ENCODE measurements around the gene HDAC11. TPM values are rescaled to one million over a fixed set of nuclear protein-coding genes. Genes with fewer than 3 reads are reported as not detected.
A peak's percentile ranks its signal among the peaks of the same experiment; 100 is the strongest.
"Not testable (repeated sequence)": the region's sequence is repeated elsewhere in the genome, so short reads cannot be mapped to it uniquely, and the experiment has no call there.

HDAC11 gene
- total RNA-seq, 1 donor: 12.1 TPM

DNA sequence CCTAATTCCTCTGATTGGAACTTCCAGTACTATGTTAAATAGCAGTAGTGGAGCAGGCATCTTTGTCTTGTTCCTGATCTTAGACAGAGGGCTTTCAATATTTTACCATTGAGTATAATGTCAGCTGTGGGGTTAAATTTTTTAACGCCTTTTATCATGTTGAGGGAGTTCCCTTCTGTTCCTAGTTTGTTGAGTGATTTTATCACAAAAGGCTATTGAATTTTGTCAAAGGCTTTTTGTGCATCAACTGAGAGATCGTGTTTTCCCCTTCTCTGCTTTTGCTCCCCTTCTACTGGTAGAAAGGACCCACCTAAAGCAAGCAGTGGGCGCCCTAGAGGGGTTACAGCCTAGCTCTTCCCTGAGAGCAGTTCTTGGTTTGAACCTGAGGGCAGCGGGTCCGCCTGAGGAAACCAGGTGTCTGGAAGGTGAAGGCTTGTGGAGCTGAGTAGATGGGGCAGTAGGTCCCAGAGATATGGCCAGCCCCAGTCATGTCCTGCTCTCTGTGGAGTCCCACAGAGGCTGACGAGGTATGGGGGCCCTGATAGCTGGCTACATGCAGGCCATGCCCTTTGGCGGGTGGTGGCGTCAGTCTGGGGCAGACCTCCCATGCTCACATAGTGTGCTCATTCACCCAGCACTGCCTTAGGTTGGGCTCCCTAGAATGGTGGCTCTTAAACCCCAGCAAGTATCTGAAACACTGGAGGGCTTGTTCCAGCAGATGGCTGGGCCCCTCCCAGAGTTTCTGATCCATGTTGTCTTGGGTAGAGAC lies 11.3 kb downstream of the HDAC11 start:
- no peak for DNase-seq (ENCODE audit: low read depth in 2 of 3, low spot score in 2 of 3)

DNA sequence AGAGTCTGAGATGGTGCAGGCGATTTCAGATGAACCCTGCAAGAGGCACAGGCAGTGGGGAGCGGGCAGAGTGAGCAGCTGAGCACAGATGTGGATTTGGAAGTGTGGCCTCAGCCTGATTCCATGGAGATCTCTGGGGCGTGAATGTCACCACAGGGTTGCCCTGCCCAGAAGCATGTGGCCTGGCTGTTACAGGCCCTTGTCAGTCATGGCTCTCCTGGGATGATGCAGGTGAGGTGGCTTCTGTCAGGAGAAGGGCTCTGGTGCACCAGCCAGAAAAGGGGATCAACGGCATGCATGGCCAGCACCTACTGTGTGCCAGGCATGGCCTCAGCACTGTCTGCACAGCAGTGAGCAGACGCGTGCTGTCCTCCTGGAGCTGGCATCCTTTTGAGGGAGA lies 11.9 kb downstream of the HDAC11 start:
- no peak for DNase-seq (ENCODE audit: low read depth in 2 of 3, low spot score in 2 of 3)

GRCh38 chr3:13492976-13493866 lies 13.1 kb downstream of the HDAC11 start:
- DNase-seq (ENCODE audit: low read depth in 2 of 3, low spot score in 2 of 3): no peak

DNA sequence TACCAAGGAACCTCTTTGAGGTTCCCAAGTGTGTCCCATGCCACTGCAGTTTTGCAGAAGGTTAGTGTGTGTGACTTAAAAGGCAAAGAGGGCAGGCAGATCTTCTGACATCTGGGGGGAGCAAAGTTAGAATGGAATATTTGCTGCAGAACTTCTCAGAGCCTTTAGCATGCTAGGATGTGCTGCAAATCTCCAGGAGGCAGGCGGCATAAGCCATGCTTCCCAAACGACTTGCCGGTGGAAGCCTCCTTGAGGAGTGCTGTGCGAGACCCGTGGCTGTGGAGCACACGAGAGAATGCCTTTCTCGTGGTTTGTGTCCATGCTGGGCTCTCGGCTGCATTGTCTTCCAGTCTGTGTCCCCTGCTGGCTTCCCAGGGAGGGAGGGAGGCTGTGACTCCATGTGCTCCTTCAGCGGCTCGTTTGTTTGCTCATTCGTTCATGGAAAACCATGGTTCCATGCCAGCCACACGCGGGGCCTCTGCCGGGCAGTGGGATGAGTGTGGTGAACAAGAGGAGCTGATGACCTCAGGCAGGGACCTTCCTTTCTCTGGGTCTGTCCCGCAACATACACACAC lies 13.8 kb downstream of the HDAC11 start:
- no peak for DNase-seq (ENCODE audit: low read depth in 2 of 3, low spot score in 2 of 3)

GRCh38 chr3:13494463-13495350 lies 14.6 kb downstream of the HDAC11 start:
- peak in 1 of 3 donors; percentile 31 for DNase-seq (ENCODE audit: low read depth in 2 of 3, low spot score in 2 of 3)

DNA sequence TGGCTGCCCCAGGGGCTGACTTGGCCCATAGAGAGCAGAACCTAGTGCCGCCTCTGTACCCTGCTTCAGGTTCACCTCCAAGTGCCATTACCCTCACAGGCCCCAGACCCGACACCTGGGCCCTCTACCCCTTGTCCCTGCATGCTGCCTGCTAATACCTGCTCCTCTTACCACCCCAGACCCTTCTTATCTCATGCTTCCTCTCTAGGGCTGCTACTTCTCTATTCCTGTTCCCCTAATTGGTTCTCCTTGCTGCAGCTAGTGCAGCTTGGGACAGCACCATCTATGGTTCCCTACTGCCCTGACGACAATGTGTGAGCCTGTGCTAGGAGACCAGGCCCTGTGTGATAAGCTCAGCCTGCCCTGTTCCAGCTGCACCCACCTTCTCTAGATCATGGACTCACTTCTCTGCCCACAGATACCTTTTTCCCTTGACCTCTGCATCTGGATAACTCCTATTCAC lies 15.3 kb downstream of the HDAC11 start:
- no peak for DNase-seq (ENCODE audit: low read depth in 2 of 3, low spot score in 2 of 3)

DNA sequence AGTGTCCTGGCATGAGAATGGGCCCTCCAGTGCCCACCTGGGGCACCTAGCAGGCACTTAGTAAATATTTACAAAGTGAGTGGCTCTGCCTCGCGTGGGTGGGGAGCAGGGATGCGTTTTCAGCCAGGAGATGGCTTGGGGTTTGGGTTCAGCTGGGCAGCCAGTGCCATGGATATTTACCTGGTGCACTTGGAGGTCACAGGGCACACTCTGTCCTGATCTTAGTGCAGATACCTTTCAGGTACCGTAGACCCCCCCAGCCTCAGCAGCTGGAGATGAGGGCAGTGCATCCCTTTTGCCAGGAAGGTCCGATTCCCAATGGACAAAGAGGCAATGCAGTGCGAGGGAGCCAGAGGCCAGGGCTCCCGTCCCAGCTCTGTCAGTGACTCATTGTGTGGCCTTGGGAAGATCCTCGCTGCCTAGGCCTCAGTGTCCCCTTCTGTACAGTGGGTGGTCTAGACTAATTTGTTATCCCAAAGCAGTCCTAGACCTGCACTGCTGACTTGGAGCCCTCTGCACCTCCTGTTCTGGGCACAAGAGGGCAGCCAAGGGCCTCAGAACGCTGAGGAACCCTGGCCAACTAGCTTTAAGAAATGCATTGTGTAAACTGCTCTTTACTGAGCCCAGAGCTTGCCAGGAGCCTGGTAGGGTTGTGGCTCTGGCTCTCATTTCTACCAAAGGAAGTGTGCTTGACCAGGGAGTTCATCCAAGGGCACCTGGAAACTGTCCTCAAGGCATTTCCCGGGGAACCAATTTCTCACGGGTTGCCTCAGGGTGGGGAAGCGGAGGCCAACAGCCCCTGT lies 16.0 kb downstream of the HDAC11 start:
- peak; percentile 31 to 84 (median 63) for DNase-seq (ENCODE audit: low read depth in 2 of 3, low spot score in 2 of 3)

DNA sequence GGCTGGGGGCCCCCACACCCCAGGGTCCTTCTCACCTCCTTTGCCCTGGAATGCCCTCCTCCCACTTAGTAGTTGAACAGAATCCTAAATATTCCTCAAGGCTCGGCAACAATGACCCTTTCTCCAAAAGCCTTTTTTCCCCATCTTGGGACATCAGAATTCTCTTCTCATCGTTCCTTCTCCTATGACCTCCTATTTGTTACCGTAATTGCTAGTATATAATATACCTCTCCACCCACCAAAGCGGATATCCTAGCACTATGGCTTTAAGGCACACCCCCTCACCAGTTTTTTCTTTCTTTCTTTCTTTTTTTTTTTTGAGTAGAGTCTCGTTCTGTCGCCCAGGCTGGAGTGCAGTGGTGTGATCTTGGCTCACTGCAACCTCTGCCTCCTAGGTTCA lies 16.8 kb downstream of the HDAC11 start:
- DNase-seq (ENCODE audit: low read depth in 2 of 3, low spot score in 2 of 3): no peak

GRCh38 chr3:13497386-13497785 lies 17.3 kb downstream of the HDAC11 start:
- DNase-seq (ENCODE audit: low read depth in 2 of 3, low spot score in 2 of 3): no peak

DNA sequence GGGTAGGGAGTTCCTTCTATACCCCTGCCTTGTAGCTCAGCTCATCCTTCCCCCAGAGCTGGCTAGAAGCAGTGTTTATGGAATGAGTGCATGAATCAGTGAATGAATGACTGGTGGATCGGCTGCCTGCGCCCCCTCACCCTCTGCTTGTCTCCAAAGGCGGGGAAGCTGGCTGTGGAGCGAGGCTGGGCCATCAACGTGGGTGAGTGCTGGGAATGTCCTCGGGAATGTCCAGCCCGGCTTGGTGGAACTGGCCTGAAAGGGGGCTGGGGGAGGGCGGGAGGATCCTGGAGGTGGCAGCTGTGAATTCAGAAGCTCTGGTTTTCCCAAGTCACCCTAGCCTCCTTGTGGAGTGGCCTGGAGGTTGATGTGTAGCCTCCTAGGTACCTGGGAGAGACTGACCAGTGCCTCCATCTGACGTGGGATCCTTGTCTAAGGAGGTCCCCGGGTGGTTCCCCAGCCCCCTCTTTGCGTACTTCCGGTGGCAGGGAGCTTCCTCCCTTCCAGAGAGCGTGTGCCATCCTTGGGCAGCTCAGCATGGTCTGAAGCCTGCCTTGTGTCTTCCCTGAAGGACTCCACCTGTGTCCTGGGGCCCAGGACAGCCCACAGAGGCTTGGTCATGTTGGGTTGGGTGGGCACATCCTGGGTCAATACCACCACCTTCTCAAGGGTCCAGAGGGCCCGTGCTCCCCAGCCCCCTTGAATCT lies 18.4 kb downstream of the HDAC11 start:
- no peak for DNase-seq (ENCODE audit: low read depth in 2 of 3, low spot score in 2 of 3)

GRCh38 chr3:13499246-13499645 lies 19.1 kb downstream of the HDAC11 start:
- DNase-seq (ENCODE audit: low read depth in 2 of 3, low spot score in 2 of 3): not testable (repeated sequence)

DNA sequence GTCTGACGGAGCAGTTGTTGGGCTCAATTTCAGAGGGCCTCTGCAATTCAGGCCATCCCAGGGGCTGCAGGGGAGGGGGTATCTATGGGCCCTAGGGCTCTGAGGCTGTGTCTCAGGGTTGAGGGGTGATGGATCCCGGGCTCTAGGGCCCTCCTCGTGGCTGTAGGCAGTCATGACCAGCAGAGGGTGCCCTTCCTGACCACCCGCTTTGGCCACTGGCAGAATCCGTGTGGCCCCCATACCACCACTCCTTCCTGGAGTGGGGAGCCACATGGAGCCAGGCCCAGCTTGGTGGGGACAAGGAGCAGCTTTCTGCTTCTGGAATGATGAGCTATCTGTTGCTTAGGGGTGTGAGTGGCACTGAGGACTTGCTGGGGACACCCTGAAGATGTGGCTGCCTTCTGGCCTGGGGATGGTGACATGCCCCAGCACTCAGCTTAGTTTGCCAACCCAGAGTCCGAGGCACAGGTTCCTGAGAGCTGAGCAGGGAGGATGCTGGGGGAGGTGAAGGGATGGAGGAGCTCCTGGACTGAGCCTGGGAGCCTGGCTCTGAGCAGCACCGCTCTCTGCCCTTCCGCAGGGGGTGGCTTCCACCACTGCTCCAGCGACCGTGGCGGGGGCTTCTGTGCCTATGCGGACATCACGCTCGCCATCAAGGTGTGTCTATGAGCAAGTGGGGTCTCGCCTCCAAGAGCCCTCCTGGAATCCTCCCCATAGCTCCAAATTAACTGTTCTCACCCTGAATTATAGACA lies 20.2 kb downstream of the HDAC11 start:
- no peak for DNase-seq (ENCODE audit: low read depth in 2 of 3, low spot score in 2 of 3)

DNA sequence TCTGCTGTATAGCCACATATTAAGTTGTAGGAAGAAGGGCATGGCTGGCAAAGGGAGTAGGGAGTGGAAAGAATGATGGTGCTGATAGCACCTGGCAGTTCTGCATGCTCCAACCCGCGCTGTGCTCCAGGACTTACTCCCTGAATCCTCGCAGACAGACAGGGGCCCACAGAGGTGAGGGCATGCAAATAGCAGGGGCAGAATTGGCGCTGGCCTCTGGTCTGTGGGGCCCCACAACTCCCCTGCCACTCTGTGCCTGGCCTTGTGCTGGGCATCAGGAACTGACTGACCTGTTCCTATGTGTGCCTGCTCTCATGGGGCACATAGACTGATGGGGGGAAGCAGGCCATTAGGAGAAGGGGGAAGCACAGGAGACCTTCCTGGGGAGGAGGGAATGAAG lies 20.9 kb downstream of the HDAC11 start:
- no peak for DNase-seq (ENCODE audit: low read depth in 2 of 3, low spot score in 2 of 3)

DNA sequence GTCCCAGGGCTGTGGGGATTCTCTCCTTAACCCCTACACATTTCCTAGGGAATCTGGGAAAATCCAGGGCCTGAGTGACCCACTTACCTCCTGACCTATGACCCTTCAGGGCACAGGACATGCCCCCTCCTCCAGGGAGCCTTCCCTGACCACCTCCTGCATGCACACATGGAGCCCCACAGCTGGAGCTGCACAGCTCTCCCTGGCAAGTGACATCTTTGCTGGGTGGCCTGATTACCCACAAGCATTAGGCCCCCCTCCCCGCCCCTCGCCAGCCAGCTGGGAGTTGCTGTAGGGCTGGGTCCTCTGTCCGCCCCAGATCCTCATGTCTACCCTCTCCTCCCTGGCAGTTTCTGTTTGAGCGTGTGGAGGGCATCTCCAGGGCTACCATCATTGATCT lies 21.4 kb downstream of the HDAC11 start:
- no peak for DNase-seq (ENCODE audit: low read depth in 2 of 3, low spot score in 2 of 3)

- no peak for DNase-seq (ENCODE audit: low read depth in 2 of 3, low spot score in 2 of 3)
Observed at GRCh38 chr3:13501958-13502790, 22.1 kb downstream of the HDAC11 start.

DNA sequence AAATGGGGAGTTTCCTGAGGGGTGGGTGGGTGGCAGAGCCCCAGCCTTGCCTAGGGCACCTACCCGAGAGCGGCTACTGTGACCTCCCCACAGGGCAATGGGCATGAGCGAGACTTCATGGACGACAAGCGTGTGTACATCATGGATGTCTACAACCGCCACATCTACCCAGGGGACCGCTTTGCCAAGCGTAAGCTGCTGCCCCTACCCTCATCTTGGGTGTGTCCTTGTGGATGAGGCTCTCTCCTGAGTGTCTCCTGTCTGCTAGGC lies 22.6 kb downstream of the HDAC11 start:
- no peak for DNase-seq (ENCODE audit: low read depth in 2 of 3, low spot score in 2 of 3)

- DNase-seq (ENCODE audit: low read depth in 2 of 3, low spot score in 2 of 3): no peak
Observed at GRCh38 chr3:13504161-13504831, 24.2 kb downstream of the HDAC11 start.

Data from hematopoietic multipotent progenitor cell (in vitro differentiated cells).